Calu3 (cell line): ENCODE measurements around the gene BEST2. TPM values are rescaled to one million over a fixed set of nuclear protein-coding genes. Genes with fewer than 3 reads are reported as not detected.

Experiments used
- BruUV-seq: library from RNA; stranded (reverse); fragments of 400-500 nt; replicated peaks from 2 replicates; lab custom pipeline; 2021; lab: Mats Ljungman, UMichigan
- CTCF ChIA-PET: fragments of 300-600 bp; sonication (Branson Sonifier 250); formaldehyde crosslinking; loops from one replicate; lab custom pipeline; 2022; ENCODE audit warnings: antibody characterized with exemption; lab: Charles Lee
- DNase-seq: peaks from one replicate; pipeline ENCODE4 v3.0.0; 2022
- H3K27ac Mint-ChIP-seq: one replicate; pipeline ENCODE4 v1.8.0; 2022; ENCODE audit warnings: mixed read lengths; ENCODE audit not compliant: unreplicated experiment
- H3K27me3 Mint-ChIP-seq: one replicate; pipeline ENCODE4 v1.8.0; 2022; ENCODE audit warnings: mixed read lengths; ENCODE audit not compliant: unreplicated experiment
- H3K36me3 Mint-ChIP-seq: one replicate; pipeline ENCODE4 v1.8.0; 2022; ENCODE audit warnings: mild to moderate bottlenecking, moderate library complexity, mixed read lengths; ENCODE audit not compliant: insufficient read depth, unreplicated experiment
- H3K4me1 Mint-ChIP-seq: one replicate; pipeline ENCODE4 v1.8.0; 2022; ENCODE audit warnings: mild to moderate bottlenecking, low read depth, mixed read lengths; ENCODE audit not compliant: unreplicated experiment
- H3K4me3 Mint-ChIP-seq: one replicate; pipeline ENCODE4 v1.8.0; 2022; ENCODE audit warnings: mild to moderate bottlenecking, low read depth, moderate library complexity, mixed read lengths; ENCODE audit not compliant: unreplicated experiment
- H3K9me3 Mint-ChIP-seq: one replicate; pipeline ENCODE4 v1.8.0; 2022; ENCODE audit warnings: low read depth, mixed read lengths; ENCODE audit not compliant: unreplicated experiment
- CTCF ChIP-seq: fragments of 200-600 bp; IDR thresholded peaks from one replicate; pipeline ENCODE4 v1.8.0; 2022; ENCODE audit warnings: antibody characterized with exemption; ENCODE audit not compliant: unreplicated experiment
- intact Hi-C: fragments of 100-400 bp; cut with micrococcal nuclease; formaldehyde crosslinking; loops from one replicate; pipeline ENCODE4 v1.10.0; 2022; ENCODE audit not compliant: unreplicated experiment
- total RNA-seq: library from RNA; stranded (reverse); gene quantifications from 2 replicates; pipeline ENCODE4 v1.2.3, GENCODE V29; 2022

The BEST2 gene
- total RNA-seq, 1 experiment from 2014 or later, result not detected

- Mint-ChIP-seq H3K4me1 (peaks cover 17% of the 10 kb centered on the region), H3K9me3 (no peaks in the 10 kb centered on the region), H3K27ac (peak overlapping the region; percentile 93), H3K4me3 (peak overlapping the region; percentile 76), H3K36me3 (peaks cover 52% of the 10 kb centered on the region), H3K27me3 (no peaks in the 10 kb centered on the region)
- intact Hi-C loops, result no loop called here
- DNase-seq, result peak; percentile 55
- no peak for TF ChIP-seq CTCF
- no TSS peak for BruUV-seq
- CTCF ChIA-PET, result interaction anchor here (0.6 to 3.0 kb wide), 6 partner anchors 9 to 95 kb away, joined by 3 to 17 read pairs (median 6); partner anchors contain the start of gene JUNB
Observed at GRCh38 chr19:12778017-12778904, 26.7 kb downstream of the BEST2 start.

- DNase-seq, result no peak
- TF ChIP-seq CTCF, result no peak
- H3K9me3 Mint-ChIP-seq, result no peaks in the 10 kb centered on the region
- CTCF ChIA-PET, result interaction anchor here (0.7 to 2.9 kb wide), 3 partner anchors 10 to 69 kb away, joined by 3 to 17 read pairs (median 5); partner anchors contain the start of gene JUNB
- peaks cover 12% of the 10 kb centered on the region for H3K4me1 Mint-ChIP-seq
- TSS peak; percentile 86 for BruUV-seq
- intact Hi-C loops, result no loop called here
- peak overlapping the region; percentile 76 for H3K4me3 Mint-ChIP-seq
- H3K36me3 Mint-ChIP-seq, result peaks cover 46% of the 10 kb centered on the region
- H3K27ac Mint-ChIP-seq, result peak overlapping the region; percentile 93
- H3K27me3 Mint-ChIP-seq, result no peaks in the 10 kb centered on the region
Observed at GRCh38 chr19:12778905-12779161, 27.2 kb downstream of the BEST2 start.

- TF ChIP-seq CTCF, result no peak
- BruUV-seq, result no TSS peak
- peaks cover 41% of the 10 kb centered on the region for H3K36me3 Mint-ChIP-seq
- H3K4me1 Mint-ChIP-seq, result peaks cover 8% of the 10 kb centered on the region
- peak; percentile 9 for DNase-seq
- CTCF ChIA-PET, result interaction anchor here (2.9 kb wide), 1 partner anchor 13 kb away, joined by 17 read pairs; the partner anchor contains the start of gene JUNB
- H3K27ac Mint-ChIP-seq, result peak overlapping the region; percentile 64
- H3K9me3 Mint-ChIP-seq, result no peaks in the 10 kb centered on the region
- H3K27me3 Mint-ChIP-seq, result no peaks in the 10 kb centered on the region
- peak overlapping the region; percentile 76 for H3K4me3 Mint-ChIP-seq
- intact Hi-C loops, result no loop called here
Observed at GRCh38 chr19:12779162-12779993, 27.8 kb downstream of the BEST2 start.

GRCh38 chr19:12782174-12782423 is 30.5 kb downstream of the BEST2 start:
- intact Hi-C loops, result no loop called here
- no peaks in the 10 kb centered on the region for H3K9me3 Mint-ChIP-seq
- CTCF ChIA-PET, result interaction anchor here (1.0 kb wide), 1 partner anchor 11 kb away, joined by 3 read pairs; no protein-coding TSS in a partner anchor
- H3K4me1 Mint-ChIP-seq, result peaks cover 8% of the 10 kb centered on the region
- H3K27ac Mint-ChIP-seq, result no peak overlapping the region
- no peaks in the 10 kb centered on the region for H3K27me3 Mint-ChIP-seq
- TF ChIP-seq CTCF, result no peak
- no peak overlapping the region for H3K4me3 Mint-ChIP-seq
- peaks cover 25% of the 10 kb centered on the region for H3K36me3 Mint-ChIP-seq
- no TSS peak for BruUV-seq
- DNase-seq, result no peak
